Astrocyte (in vitro differentiated cells and primary cell): ENCODE measurements around the gene SMOC2. TPM values are rescaled to one million over a fixed set of nuclear protein-coding genes. Genes with fewer than 3 reads are reported as not detected.

ENCODE experiments used
- DNase-seq: peaks from one replicate; pipeline ENCODE4 v3.0.0-alpha.2; 2010; ENCODE audit warnings: low read depth
- FAIRE-seq: peaks from 2 replicates; lab custom pipeline; 2011; peaks lifted over from hg19 to GRCh38; lab: Jason Lieb, UNC
- H2AFZ ChIP-seq: 2 replicates; pipeline ENCODE4 v1.6.0; 2012; ENCODE audit warnings: low read depth, low read length, inconsistent platforms
- H3K27ac ChIP-seq: 2 replicates; pipeline ENCODE4 v1.5.1; 2011; ENCODE audit warnings: low read depth, low read length, inconsistent platforms
- H3K27me3 ChIP-seq: 2 replicates; pipeline ENCODE4 v1.6.0; 2011; ENCODE audit warnings: low read length, inconsistent platforms; ENCODE audit not compliant: insufficient read depth
- H3K36me3 ChIP-seq: 2 replicates; pipeline ENCODE4 v1.5.1; 2011; ENCODE audit warnings: low read length, inconsistent platforms; ENCODE audit not compliant: insufficient read depth
- H3K4me1 ChIP-seq: 2 replicates; pipeline ENCODE4 v1.5.1; 2011; ENCODE audit warnings: low read length, inconsistent platforms; ENCODE audit not compliant: insufficient read depth
- H3K4me2 ChIP-seq: 2 replicates; pipeline ENCODE4 v1.6.0; 2012; ENCODE audit warnings: low read length, inconsistent platforms
- H3K4me3 ChIP-seq: 2 replicates; pipeline ENCODE4 v1.5.1; 2011; ENCODE audit warnings: low read depth, mild to moderate bottlenecking, low read length, inconsistent platforms; ENCODE audit not compliant: insufficient read depth
- H3K79me2 ChIP-seq: 2 replicates; pipeline ENCODE4 v1.6.0; 2012; ENCODE audit warnings: mild to moderate bottlenecking, low read length, inconsistent platforms; ENCODE audit not compliant: insufficient read depth
- H3K9ac ChIP-seq: 2 replicates; pipeline ENCODE4 v1.6.0; 2012; ENCODE audit warnings: mild to moderate bottlenecking, low read length, inconsistent platforms
- H3K9me3 ChIP-seq: 2 replicates; pipeline ENCODE4 v1.5.1; 2012; ENCODE audit warnings: low read depth, mild to moderate bottlenecking, low read length, inconsistent platforms; ENCODE audit not compliant: insufficient read depth
- H4K20me1 ChIP-seq: 2 replicates; pipeline ENCODE4 v1.6.0; 2012; ENCODE audit warnings: low read length, inconsistent platforms; ENCODE audit not compliant: insufficient read depth
- H3K27ac Mint-ChIP-seq: one replicate; pipeline ENCODE4 v1.8.0; 2021; ENCODE audit warnings: mild to moderate bottlenecking, mixed read lengths; ENCODE audit not compliant: unreplicated experiment
- H3K27me3 Mint-ChIP-seq: one replicate; pipeline ENCODE4 v1.8.0; 2021; ENCODE audit warnings: low read depth, mixed read lengths; ENCODE audit not compliant: unreplicated experiment
- H3K36me3 Mint-ChIP-seq: one replicate; pipeline ENCODE4 v1.8.0; 2021; ENCODE audit warnings: low read depth, mixed read lengths; ENCODE audit not compliant: unreplicated experiment
- H3K4me1 Mint-ChIP-seq: one replicate; pipeline ENCODE4 v1.8.0; 2021; ENCODE audit warnings: low read depth, mixed read lengths; ENCODE audit not compliant: unreplicated experiment
- H3K4me3 Mint-ChIP-seq: one replicate; pipeline ENCODE4 v1.8.0; 2021; ENCODE audit warnings: mild to moderate bottlenecking, moderate library complexity, mixed read lengths; ENCODE audit not compliant: unreplicated experiment
- H3K9me3 Mint-ChIP-seq: one replicate; pipeline ENCODE4 v1.8.0; 2021; ENCODE audit warnings: mild to moderate bottlenecking, mixed read lengths; ENCODE audit not compliant: unreplicated experiment
- CTCF ChIP-seq: IDR thresholded peaks from 2 replicates; pipeline ENCODE4 v1.5.1; 2011; ENCODE audit warnings: low read depth, mild to moderate bottlenecking, inconsistent platforms, low read length, moderate library complexity; ENCODE audit not compliant: insufficient read depth
- EZH2 ChIP-seq: IDR thresholded peaks from 2 replicates; pipeline ENCODE4 v1.6.1; 2012; ENCODE audit warnings: mild to moderate bottlenecking, low read length, inconsistent platforms; ENCODE audit not compliant: insufficient read depth
- total RNA-seq: library from RNA; stranded (reverse); gene quantifications from 2 replicates; pipeline ENCODE4 v1.2.1, GENCODE V29; 2021

Gene SMOC2
- total RNA-seq, 1 donor from 2014 or later = 0.93 TPM

- no peaks in the 10 kb centered on the region for H3K79me2 ChIP-seq
- Mint-ChIP-seq H3K4me1 (peaks cover 2% of the 10 kb centered on the region), H3K4me3 (no peak overlapping the region), H3K36me3 (no peaks in the 10 kb centered on the region), H3K9me3 (no peaks in the 10 kb centered on the region), H3K27me3 (peaks cover 14% of the 10 kb centered on the region), H3K27ac (no peak overlapping the region)
- no peaks in the 10 kb centered on the region for H3K4me1 ChIP-seq
- no peaks in the 10 kb centered on the region for H3K36me3 ChIP-seq
- no peak overlapping the region for H3K9ac ChIP-seq
- H4K20me1 ChIP-seq = no peaks in the 10 kb centered on the region
- no peak overlapping the region for H2AFZ ChIP-seq
- TF ChIP-seq CTCF = no peak
- TF ChIP-seq EZH2 = no peak
- FAIRE-seq (no peak), DNase-seq (no peak)
- H3K27ac ChIP-seq = no peak overlapping the region
- H3K4me3 ChIP-seq = no peak overlapping the region
- H3K4me2 ChIP-seq = no peak overlapping the region
- H3K27me3 ChIP-seq = no peaks in the 10 kb centered on the region
- no peaks in the 10 kb centered on the region for H3K9me3 ChIP-seq
Observed at GRCh38 chr6:168494726-168495125, 53.7 kb downstream of the SMOC2 start.

GRCh38 chr6:168495133-168495532, 54.1 kb downstream of the SMOC2 start:
- no peak for FAIRE-seq
- H3K4me1 Mint-ChIP-seq = peaks cover 2% of the 10 kb centered on the region
- H3K27ac Mint-ChIP-seq = no peak overlapping the region

More at GRCh38 chr6:168495133-168495532, 54.1 kb downstream of the SMOC2 start:
- H3K4me2 ChIP-seq = no peak overlapping the region
- no peaks in the 10 kb centered on the region for H3K79me2 ChIP-seq
- no peaks in the 10 kb centered on the region for H3K36me3 Mint-ChIP-seq
- no peaks in the 10 kb centered on the region for H3K9me3 Mint-ChIP-seq
- H3K27me3 Mint-ChIP-seq = peaks cover 16% of the 10 kb centered on the region
- no peak overlapping the region for H2AFZ ChIP-seq
- TF ChIP-seq EZH2 = no peak
- no peak for TF ChIP-seq CTCF
- H3K9ac ChIP-seq = no peak overlapping the region
- H3K9me3 ChIP-seq = no peaks in the 10 kb centered on the region
- H4K20me1 ChIP-seq = no peaks in the 10 kb centered on the region
- H3K4me1 ChIP-seq = no peaks in the 10 kb centered on the region
- no peaks in the 10 kb centered on the region for H3K27me3 ChIP-seq
- H3K27ac ChIP-seq = no peak overlapping the region
- H3K4me3 Mint-ChIP-seq = no peak overlapping the region
- DNase-seq = no peak
- H3K36me3 ChIP-seq = no peaks in the 10 kb centered on the region
- no peak overlapping the region for H3K4me3 ChIP-seq
